Endometrium (tissue), 2 donors: ENCODE results near the gene GNAI3.

ENCODE experiments used
- FAIRE-seq: peaks from 2 replicates; lab custom pipeline; 2012; peaks lifted over from hg19 to GRCh38; lab: Jason Lieb, UNC
- donor health status: control.
- donor health status: control.

The GNAI3 gene

DNA sequence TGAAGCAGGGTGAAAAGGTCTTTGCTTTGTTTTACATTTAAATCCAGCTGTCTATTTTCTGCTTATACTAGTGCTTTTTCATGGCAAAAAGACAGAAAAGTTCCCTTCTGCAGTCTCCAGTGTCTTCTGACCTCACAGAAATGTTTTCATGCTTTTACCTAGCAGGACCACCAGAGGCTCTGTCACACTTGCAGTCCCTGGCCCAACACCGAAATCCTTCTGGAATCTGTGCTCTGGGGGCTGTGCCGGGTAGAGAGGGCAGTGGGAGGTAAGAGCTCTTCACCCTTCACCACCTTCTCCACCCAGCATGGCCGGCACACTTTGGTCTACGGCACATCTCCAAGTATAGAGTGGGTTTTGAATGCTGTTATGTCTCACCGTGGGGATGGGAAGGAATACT lies 50.2 kb downstream of the GNAI3 start:
- no peak for FAIRE-seq

DNA sequence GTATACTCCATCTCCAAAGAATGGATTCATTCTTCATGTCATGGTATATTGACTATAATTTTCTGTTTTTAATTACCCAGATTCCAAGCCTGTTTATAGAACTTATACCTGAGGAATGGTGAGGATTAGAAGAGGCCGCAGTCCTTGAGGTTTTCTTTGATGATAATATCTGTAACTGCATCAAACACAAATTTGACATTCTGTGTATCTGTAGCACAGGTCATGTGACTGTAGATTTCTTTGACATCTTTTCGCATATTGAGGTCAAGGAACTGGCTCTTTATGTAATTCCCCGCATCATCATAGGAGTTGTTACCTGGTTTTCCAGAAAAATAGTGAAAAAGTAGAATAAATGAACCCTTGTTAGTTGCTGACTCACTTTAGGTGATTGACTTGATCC lies 54.8 kb downstream of the GNAI3 start:
- FAIRE-seq = no peak

GRCh38 chr1:109605381-109605780 lies 57.0 kb downstream of the GNAI3 start:
- no peak for FAIRE-seq

GRCh38 chr1:109609881-109610280 lies 61.5 kb downstream of the GNAI3 start:
- FAIRE-seq = no peak

- FAIRE-seq = no peak
Measured at GRCh38 chr1:109610609-109611307, 62.3 kb downstream of the GNAI3 start.

GRCh38 chr1:109611308-109611990 lies 63.0 kb downstream of the GNAI3 start:
- no peak for FAIRE-seq

GRCh38 chr1:109613361-109614147 lies 65.1 kb downstream of the GNAI3 start:
- no peak for FAIRE-seq

- no peak for FAIRE-seq
Measured at GRCh38 chr1:109615879-109616278, 67.5 kb downstream of the GNAI3 start.

- FAIRE-seq = no peak
Measured at GRCh38 chr1:109616391-109616790, 68.0 kb downstream of the GNAI3 start.

DNA sequence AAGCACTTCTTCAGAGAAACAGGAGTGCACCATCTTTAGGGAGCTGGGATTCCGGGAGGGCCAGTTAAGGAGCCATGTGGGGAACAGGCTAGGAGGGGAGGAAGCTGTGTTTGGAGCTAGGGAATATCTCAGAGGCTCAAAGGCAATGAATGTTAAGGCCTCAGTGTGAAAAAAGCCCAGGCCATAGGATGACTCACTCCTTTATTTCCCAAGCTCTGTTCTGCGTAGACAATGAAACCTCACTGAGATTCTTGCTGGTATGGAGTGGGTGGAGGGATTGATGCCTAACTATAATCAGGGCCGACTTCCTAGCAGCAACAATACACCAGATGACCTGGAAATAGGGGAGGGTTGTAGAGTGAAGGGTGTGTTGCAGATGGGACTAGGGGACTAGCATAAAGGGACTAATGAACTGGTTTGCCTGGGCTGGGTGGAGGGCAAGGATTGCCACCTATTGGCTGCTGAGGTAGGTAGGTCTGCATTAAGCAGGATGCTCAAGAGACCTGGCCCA lies 68.9 kb downstream of the GNAI3 start:
- FAIRE-seq = no peak

DNA sequence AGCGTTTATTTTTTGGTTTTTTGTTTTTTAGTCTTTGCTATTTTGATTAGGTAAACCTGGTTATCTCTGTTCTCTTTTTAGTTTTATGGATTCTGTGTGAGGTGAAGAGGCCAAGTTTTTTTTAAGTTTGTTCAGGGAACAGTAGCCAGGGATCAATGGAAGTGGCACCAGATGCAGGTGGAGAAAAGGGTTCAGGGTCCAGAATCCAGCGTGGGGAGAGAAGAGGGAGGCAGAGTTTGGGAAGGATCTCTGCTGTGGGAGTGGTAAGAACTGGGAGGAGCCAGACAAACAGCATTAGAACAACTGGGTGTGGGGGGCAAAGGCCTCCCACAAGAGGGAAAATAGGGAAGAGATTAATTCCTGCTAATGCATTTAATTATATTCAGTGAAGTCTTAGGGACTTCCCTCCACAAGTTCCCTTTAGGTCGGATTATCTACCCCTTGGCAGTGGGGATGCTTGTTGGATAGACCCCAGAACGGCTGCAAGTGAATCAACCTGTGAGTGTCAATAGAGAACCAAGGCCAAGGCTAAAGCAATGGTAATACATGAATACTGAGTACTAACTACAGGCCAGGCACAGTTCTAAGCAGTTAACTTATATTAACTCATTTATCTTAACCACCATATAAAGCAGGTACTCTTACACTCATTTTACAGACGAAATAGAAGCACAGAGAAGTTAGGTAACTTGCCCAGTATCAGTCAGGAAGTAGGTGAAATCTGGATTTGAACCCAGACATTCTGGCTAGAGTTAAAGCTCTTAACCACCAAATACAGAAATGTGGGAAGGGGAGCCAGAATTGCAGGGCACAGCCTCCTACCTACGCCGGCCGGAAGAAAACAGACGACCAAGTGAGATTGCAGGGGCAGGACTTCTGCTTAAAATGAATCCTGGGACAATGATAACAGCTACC lies 70.5 kb downstream of the GNAI3 start:
- FAIRE-seq = no peak

GRCh38 chr1:109619576-109620400 lies 71.4 kb downstream of the GNAI3 start, which contains the start of the genes AMPD2 and GNAT2:
AMPD2 (plus strand) TSS chr1:109619837; CDS start chr1:109621176, 1,339 bp downstream.
GNAT2 (minus strand) TSS chr1:109619616; CDS start chr1:109612870, 6,746 bp downstream.
- FAIRE-seq = no peak

GRCh38 chr1:109620401-109620791 lies 72.0 kb downstream of the GNAI3 start:
- no peak for FAIRE-seq

GRCh38 chr1:109620841-109621286 lies 72.4 kb downstream of the GNAI3 start:
- no peak for FAIRE-seq

DNA sequence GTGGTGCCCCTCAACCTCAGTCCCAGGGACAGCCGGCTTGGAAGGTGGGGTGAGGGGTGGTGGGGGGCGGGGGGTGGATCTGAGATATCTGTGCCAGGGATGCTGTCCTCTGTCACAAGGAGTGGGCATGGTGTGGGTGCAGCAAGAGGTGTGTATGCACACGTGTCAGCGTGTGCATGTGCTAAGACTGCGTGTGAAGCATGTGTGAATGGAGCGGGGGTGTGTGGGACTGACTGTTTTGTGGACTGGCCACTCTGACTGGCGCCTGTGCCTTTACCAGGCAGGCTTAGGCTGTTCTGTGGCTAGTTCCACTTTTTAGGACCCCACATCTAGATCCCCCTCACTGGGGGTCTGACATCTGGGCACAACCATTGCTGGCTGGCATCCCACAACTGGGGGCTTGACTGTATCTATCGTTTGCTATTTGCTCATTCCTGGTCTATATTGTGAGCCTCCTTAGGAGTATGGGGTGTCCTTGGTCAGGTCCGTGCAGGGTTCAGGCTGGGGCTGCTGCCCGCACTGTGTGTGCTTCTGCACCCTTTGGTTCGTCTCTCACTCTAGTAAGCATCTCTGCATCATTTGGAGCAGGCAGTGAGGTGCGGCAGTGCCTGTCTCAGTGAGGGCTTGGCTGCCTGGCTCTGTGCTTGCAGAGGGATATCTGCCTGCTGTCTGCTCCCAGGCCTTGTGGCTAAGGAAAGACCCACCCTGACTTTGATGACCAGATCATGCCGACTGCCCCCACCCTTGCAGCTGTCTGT lies 73.1 kb downstream of the GNAI3 start:
- FAIRE-seq = no peak

GRCh38 chr1:109622137-109622892 lies 73.9 kb downstream of the GNAI3 start:
- no peak for FAIRE-seq

- FAIRE-seq = no peak
Measured at GRCh38 chr1:109622895-109623294, 74.5 kb downstream of the GNAI3 start.

- no peak for FAIRE-seq
Measured at GRCh38 chr1:109623601-109624161, 75.3 kb downstream of the GNAI3 start.
